Smooth muscle cell (in vitro differentiated cells): Measurements from ENCODE around the gene SPC24. TPM values are rescaled to one million over a fixed set of nuclear protein-coding genes. Genes with fewer than 3 reads are reported as not detected.
"Not testable (repeated sequence)": the region's sequence is repeated elsewhere in the genome, so short reads cannot be mapped to it uniquely, and the experiment has no call there.

Experiments used
- DNase-seq: peaks from one replicate; lab custom pipeline; 2025; ENCODE audit not compliant: unreplicated experiment; lab: John Stamatoyannopoulos, UW
- H2AFZ ChIP-seq: fragments of 200-600 bp; sonication (generic); 2 replicates; pipeline ENCODE4 v1.6.0; 2016; ENCODE audit warnings: antibody characterized with exemption, low read depth, mild to moderate bottlenecking
- H3F3A ChIP-seq: fragments of 200-600 bp; sonication (generic); 2 replicates; pipeline ENCODE4 v1.6.0; 2017; ENCODE audit warnings: antibody characterized with exemption, low read depth
- H3K27ac ChIP-seq: fragments of 200-600 bp; sonication (generic); 2 replicates; pipeline ENCODE4 v1.5.1; 2016; ENCODE audit warnings: low read depth, mild to moderate bottlenecking
- H3K27me3 ChIP-seq: fragments of 200-600 bp; sonication (generic); 2 replicates; pipeline ENCODE4 v1.6.1; 2016; ENCODE audit warnings: low read depth, mild to moderate bottlenecking
- H3K36me3 ChIP-seq: fragments of 200-600 bp; sonication (generic); 2 replicates; pipeline ENCODE4 v1.5.1; 2016; ENCODE audit warnings: low read depth
- H3K4me1 ChIP-seq: fragments of 200-600 bp; sonication (generic); 2 replicates; pipeline ENCODE4 v1.5.1; 2016; ENCODE audit warnings: low read depth
- H3K4me2 ChIP-seq: fragments of 200-600 bp; sonication (generic); 2 replicates; pipeline ENCODE4 v1.6.0; 2016; ENCODE audit warnings: mild to moderate bottlenecking
- H3K4me3 ChIP-seq: fragments of 200-600 bp; sonication (generic); 2 replicates; pipeline ENCODE4 v1.5.1; 2016; ENCODE audit warnings: mild to moderate bottlenecking
- H3K79me2 ChIP-seq: fragments of 200-600 bp; sonication (generic); 2 replicates; pipeline ENCODE4 v1.6.0; 2016; ENCODE audit warnings: low read depth, mild to moderate bottlenecking
- H3K9ac ChIP-seq: fragments of 200-600 bp; sonication (generic); 2 replicates; pipeline ENCODE4 v1.6.0; 2016; ENCODE audit warnings: low read depth
- H3K9me3 ChIP-seq: fragments of 200-600 bp; sonication (generic); replicated peaks from 2 replicates; pipeline ENCODE4 v1.5.1; 2016; ENCODE audit warnings: low read depth
- H4K20me1 ChIP-seq: fragments of 200-600 bp; sonication (generic); 2 replicates; pipeline ENCODE4 v1.6.0; 2016; ENCODE audit warnings: low read depth
- CTCF ChIP-seq: fragments of 200-600 bp; sonication (generic); IDR thresholded peaks from 2 replicates; pipeline ENCODE4 v1.5.1; 2017; ENCODE audit warnings: borderline replicate concordance, mild to moderate bottlenecking, antibody characterized with exemption; ENCODE audit not compliant: insufficient read depth, poor library complexity, severe bottlenecking
- WGBS: methylation state at CpG from one replicate; pipeline ENCODE4 v1.1.7; 2016; ENCODE audit warnings: low lambda C conversion rate; 5-methylcytosine and 5-hydroxymethylcytosine counted together
- polyA plus RNA-seq: library from polyadenylated mRNA; unstranded; fragments of >200 nt; fragmentation: Nextera tagmentation; extraction: Ambion mirVana; gene quantifications from 2 replicates; pipeline ENCODE4 v1.2.1, GENCODE V29; 2016
- total RNA-seq: library from RNA; depleted of rRNA; stranded (reverse); fragments of >200 nt; gene quantifications from 2 replicates; pipeline ENCODE4 v1.2.3, GENCODE V29; 2014

Gene SPC24
- total and polyA plus RNA-seq, 2 experiments from 2014 or later, result 7.6 to 9.7 TPM

- Histone ChIP-seq H3K36me3 (no peaks in the 10 kb centered on the region), H4K20me1 (peaks cover 28% of the 10 kb centered on the region), H3K79me2 (peaks cover 31% of the 10 kb centered on the region), H3K9ac (no peak overlapping the region), H3K4me1 (no peaks in the 10 kb centered on the region), H2AFZ (no peak overlapping the region), H3K9me3 (no peaks in the 10 kb centered on the region), H3K4me2 (no peak overlapping the region), H3K4me3 (no peak overlapping the region), H3K27me3 (no peaks in the 10 kb centered on the region), H3F3A (peaks cover 15% of the 10 kb centered on the region), H3K27ac (no peak overlapping the region)
- TF ChIP-seq CTCF, result no peak
- DNase-seq, result no peak
- 98% methylated on average over 8 of the region's 8 CpGs for WGBS
These were observed 34.9 kb upstream of the SPC24 start for GRCh38 chr19:11190501-11190900.

GRCh38 chr19:11187441-11187840 is 31.9 kb upstream of the SPC24 start:
- no peak overlapping the region for H3K4me3 ChIP-seq
- DNase-seq, result no peak
- peaks cover 21% of the 10 kb centered on the region for H4K20me1 ChIP-seq
- peaks cover 15% of the 10 kb centered on the region for H3F3A ChIP-seq
- no peak overlapping the region for H3K27ac ChIP-seq
- no peaks in the 10 kb centered on the region for H3K4me1 ChIP-seq
- H3K9ac ChIP-seq, result no peak overlapping the region
- peaks cover 4% of the 10 kb centered on the region for H3K36me3 ChIP-seq
- no peaks in the 10 kb centered on the region for H3K27me3 ChIP-seq
- TF ChIP-seq CTCF, result no peak
- H3K4me2 ChIP-seq, result no peak overlapping the region
- WGBS, result 98% methylated on average over 9 of the region's 9 CpGs
- H3K9me3 ChIP-seq, result no peaks in the 10 kb centered on the region
- H2AFZ ChIP-seq, result no peak overlapping the region
- H3K79me2 ChIP-seq, result peaks cover 42% of the 10 kb centered on the region

- no peak overlapping the region for H3K4me2 ChIP-seq
- H3K4me3 ChIP-seq, result no peak overlapping the region
- H2AFZ ChIP-seq, result no peak overlapping the region
- no peak for TF ChIP-seq CTCF
- no peaks in the 10 kb centered on the region for H3K27me3 ChIP-seq
- WGBS, result 100% methylated on average over 1 of the region's 1 CpG
- H3F3A ChIP-seq, result peaks cover 5% of the 10 kb centered on the region
- H3K36me3 ChIP-seq, result peaks cover 4% of the 10 kb centered on the region
- no peaks in the 10 kb centered on the region for H3K4me1 ChIP-seq
- H3K9me3 ChIP-seq, result no peaks in the 10 kb centered on the region
- peaks cover 27% of the 10 kb centered on the region for H3K79me2 ChIP-seq
- H3K27ac ChIP-seq, result no peak overlapping the region
- no peak for DNase-seq
- H4K20me1 ChIP-seq, result no peaks in the 10 kb centered on the region
- H3K9ac ChIP-seq, result no peak overlapping the region
These were observed 27.4 kb upstream of the SPC24 start for GRCh38 chr19:11182994-11183393.

GRCh38 chr19:11181488-11181887 is 25.9 kb upstream of the SPC24 start:
- WGBS, result 96% methylated on average over 4 of the region's 4 CpGs
- H3K79me2 ChIP-seq, result peaks cover 24% of the 10 kb centered on the region

GRCh38 chr19:11180975-11181374 is 25.4 kb upstream of the SPC24 start:
- not testable (repeated sequence) for H3K4me2 ChIP-seq, DNase-seq, H4K20me1 ChIP-seq, H3K4me1 ChIP-seq, H2AFZ ChIP-seq, H3F3A ChIP-seq, H3K4me3 ChIP-seq, H3K36me3 ChIP-seq, H3K27ac ChIP-seq, H3K9ac ChIP-seq, H3K27me3 ChIP-seq, H3K9me3 ChIP-seq
- peaks cover 21% of the 10 kb centered on the region for H3K79me2 ChIP-seq
- WGBS, result 97% methylated on average over 7 of the region's 8 CpGs

More at GRCh38 chr19:11181488-11181887, 25.9 kb upstream of the SPC24 start:
- H4K20me1 ChIP-seq, result no peaks in the 10 kb centered on the region
- H3K9me3 ChIP-seq, result no peaks in the 10 kb centered on the region
- no peak overlapping the region for H2AFZ ChIP-seq
- TF ChIP-seq CTCF, result no peak
- peaks cover 4% of the 10 kb centered on the region for H3K36me3 ChIP-seq
- H3K4me1 ChIP-seq, result no peaks in the 10 kb centered on the region
- no peak overlapping the region for H3K4me3 ChIP-seq
- H3F3A ChIP-seq, result peaks cover 5% of the 10 kb centered on the region
- H3K27ac ChIP-seq, result no peak overlapping the region
- DNase-seq, result no peak
- no peaks in the 10 kb centered on the region for H3K27me3 ChIP-seq
- no peak overlapping the region for H3K4me2 ChIP-seq
- H3K9ac ChIP-seq, result no peak overlapping the region
